Hematopoietic multipotent progenitor cell treated with erythropoietin and hydrocortisone succinate and interleukin-3 and kit ligand, for 4 days (in vitro differentiated cells): ENCODE data around the gene JAK1.

Experiments
- DNase-seq: peaks from one replicate; pipeline ENCODE4 v3.0.0-alpha.2; 2015

JAK1 gene

GRCh38 chr1:64856553-64856952, 109.8 kb downstream of the JAK1 start:
- DNase-seq: peak; percentile 8

- no peak for DNase-seq
Measured at GRCh38 chr1:64855557-64855956, 110.8 kb downstream of the JAK1 start.

- no peak for DNase-seq
Measured at GRCh38 chr1:64854674-64855073, 111.7 kb downstream of the JAK1 start.

DNA sequence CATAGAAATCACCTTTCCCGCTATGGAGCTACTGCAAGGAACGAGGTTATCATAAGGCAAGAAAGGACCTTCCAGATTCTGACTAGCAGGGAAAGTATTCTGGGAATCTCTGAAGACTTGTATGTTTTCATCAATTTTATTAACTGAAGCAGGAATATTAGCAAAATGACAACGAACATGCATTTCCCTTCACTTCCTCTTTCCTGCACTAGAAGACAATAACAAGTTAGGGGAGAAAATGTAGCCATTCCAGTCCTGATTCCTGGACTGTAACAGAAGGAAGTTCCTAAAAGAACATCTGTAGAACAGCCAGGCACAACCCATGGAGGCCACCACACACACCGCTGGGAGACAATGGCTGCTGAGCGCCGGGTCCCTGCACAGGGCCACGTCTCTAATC, 114.7 kb downstream of the JAK1 start:
- peak; percentile 9 for DNase-seq

GRCh38 chr1:64850846-64851245, 115.5 kb downstream of the JAK1 start:
- DNase-seq: no peak

DNA sequence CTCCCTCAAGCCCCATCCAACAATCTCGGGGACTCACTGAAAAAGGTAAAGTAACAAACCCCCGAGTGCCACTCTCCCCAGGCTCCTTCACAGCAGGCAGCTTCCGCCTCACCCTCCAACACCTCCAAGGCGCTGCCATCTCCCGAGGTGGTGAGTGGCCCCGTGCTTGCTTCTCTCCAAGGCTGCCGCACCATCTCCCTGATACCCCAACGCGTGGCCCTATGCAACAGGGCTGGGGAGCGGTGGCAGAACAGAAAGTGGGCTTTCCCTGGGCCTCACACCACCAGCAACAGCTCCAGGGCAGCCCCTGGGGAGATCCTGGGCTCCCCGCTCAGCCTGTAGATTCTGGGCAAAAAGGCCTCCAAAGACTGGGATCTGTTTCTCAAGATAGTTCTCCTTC, 116.4 kb downstream of the JAK1 start:
- no peak for DNase-seq

DNA sequence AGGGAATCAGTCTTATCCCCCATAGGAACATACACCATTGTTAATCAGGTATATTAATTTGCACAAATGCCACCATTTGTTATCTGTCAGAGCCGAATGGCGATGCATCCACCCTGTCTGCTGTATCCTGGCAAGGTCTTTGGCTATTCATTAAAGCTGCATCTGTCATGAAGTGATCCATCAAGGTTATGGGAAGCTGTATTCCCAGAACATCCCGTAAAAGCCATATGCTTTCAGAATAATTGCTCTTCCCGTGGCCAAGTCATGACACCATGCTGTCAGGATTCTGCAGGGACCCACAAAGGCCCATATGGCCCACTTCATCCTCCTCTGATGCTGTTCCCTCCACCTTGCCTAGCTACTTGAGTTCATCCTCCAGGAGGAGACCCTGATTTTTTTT, 117.5 kb downstream of the JAK1 start:
- no peak for DNase-seq

DNA sequence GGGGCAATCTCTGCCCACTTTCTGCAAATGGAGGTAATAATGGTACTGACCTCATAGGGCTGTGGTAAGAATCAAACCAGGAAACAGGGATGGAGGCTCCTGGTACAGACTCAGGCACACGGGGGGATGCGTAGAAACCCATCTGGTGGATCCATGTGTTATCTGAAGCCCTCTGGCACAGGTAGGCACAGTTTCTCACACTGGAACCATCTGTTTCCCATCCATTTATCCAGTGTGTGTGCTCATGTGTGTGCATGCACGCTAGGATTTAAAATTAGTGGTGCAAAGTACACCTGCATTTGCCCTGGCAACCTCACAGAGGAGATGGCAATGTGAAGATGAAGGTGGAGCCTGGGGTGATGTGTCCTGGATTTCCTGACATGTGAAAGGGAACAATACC, 118.2 kb downstream of the JAK1 start:
- no peak for DNase-seq

GRCh38 chr1:64847666-64848065, 118.7 kb downstream of the JAK1 start:
- no peak for DNase-seq

GRCh38 chr1:64846573-64847430, 119.5 kb downstream of the JAK1 start:
- no peak for DNase-seq

DNA sequence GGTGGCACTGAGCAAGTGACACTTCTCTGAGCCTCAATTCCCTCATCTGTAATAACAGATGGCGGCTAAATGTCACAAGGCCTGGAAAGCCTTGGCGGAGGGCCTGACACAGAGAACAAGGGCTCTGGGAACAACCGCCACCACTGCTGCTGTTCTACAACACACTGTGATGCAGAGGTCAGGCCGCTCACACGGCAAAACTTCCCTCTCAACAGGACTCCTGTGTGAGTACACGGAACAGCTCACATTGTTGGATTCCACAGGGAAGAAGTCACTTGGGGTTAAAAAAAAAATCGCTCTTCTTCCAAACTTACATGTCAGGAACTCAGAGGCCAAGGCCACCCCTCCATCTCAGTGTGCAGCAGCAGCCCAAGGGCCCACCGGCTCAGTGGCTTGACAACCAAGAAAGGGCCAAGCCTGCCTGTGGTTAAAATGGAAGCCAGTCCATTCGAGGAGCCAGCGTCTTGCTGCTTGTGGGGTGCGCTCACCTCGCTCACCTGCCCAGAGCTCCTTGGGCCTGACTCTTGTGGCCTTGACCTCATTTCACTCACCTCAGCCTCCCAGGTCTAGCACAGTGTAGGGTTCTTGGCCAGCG, 120.4 kb downstream of the JAK1 start:
- no peak for DNase-seq

GRCh38 chr1:64844609-64845008, 121.7 kb downstream of the JAK1 start:
- no peak for DNase-seq

- no peak for DNase-seq
Measured at GRCh38 chr1:64844175-64844574, 122.2 kb downstream of the JAK1 start.

- DNase-seq: no peak
Measured at GRCh38 chr1:64843675-64844074, 122.7 kb downstream of the JAK1 start.

DNA sequence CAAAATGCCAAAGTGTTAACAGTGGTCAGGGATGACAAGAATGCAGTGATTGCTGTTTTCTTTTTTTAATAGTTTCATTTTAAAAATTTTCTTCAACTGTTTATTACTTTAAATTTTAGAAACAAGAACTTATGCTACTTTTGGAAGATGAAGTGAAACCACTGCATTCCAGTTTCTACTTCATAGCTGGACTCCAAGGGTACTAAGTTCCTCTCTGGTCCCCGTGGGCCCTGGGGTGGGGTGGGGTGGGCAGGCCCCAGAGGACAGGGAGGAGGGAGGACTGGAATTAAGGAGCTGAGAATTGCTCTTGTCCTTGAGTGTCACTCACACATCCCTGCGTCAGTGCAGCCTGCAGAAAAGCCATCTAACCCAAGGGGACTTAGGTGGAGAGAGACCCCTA, 124.1 kb downstream of the JAK1 start:
- DNase-seq: no peak

- DNase-seq: no peak
Measured at GRCh38 chr1:64841330-64842065, 124.9 kb downstream of the JAK1 start.

GRCh38 chr1:64839732-64840405, 126.5 kb downstream of the JAK1 start:
- no peak for DNase-seq

GRCh38 chr1:64839261-64839660, 127.1 kb downstream of the JAK1 start:
- no peak for DNase-seq

DNA sequence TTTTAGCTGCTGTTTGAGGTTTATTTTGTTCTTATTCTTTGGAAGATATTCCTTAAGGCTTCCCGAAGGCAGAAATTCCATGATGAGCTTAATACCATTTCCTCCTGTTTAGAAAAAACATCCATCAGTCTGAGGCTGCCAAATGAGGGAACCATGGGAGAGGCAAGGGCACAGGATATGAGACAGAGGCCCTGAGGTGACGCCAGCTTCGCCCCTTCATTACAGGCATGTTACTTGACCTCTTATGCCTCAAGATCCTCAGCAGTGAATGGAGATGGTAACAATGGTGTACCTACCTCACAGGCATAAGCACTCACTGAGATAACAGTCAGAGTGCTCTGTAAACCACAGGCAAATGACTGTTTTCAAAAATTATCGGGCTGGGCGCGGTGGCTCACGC, 127.9 kb downstream of the JAK1 start:
- no peak for DNase-seq

GRCh38 chr1:64836802-64837201, 129.5 kb downstream of the JAK1 start:
- no peak for DNase-seq

DNA sequence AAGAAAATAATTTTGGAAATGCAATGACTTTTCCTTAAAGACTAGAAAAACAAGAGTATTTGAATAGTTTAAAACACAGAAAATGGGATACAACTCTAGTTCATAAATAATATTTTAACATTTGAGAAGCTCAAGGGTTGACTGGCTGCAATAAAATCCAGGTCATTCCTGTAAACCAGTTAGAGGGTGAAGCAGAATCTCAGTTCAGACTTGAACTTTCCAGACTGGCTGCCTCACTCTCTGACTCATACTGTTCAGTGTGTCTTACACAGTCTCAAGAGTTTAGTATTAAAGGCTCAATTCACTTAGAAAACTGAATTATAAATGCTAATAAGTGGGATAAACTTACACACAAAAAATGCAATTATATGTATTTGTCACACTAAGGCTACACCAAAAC, 131.6 kb downstream of the JAK1 start:
- DNase-seq: no peak

GRCh38 chr1:64830030-64830651, 136.2 kb downstream of the JAK1 start:
- no peak for DNase-seq
